ENCODE results near the gene HMCN2.

The HMCN2 gene

GRCh38 chr9:130360672-130361071 is 95.1 kb downstream of the HMCN2 start:
- H3K36me3 ChIP-seq = no peaks in the 10 kb centered on the region
- H4K20me1 ChIP-seq = no peaks in the 10 kb centered on the region
- TF ChIP-seq Cebpa-rat (IDR thresholded peaks at IDR 0.05) = no peak
- H3K4me1 ChIP-seq = peaks cover 4 to 31% (median 24%) of the 10 kb centered on the region in 10 experiments; a peak in 17 of 20 replicates
- H3K4me3 ChIP-seq = no peak overlapping the region
- H3K4me2 ChIP-seq = no peak overlapping the region
- no peak overlapping the region for H3K27ac ChIP-seq
- peaks cover 0 to 19% (median 11%) of the 10 kb centered on the region in 11 experiments; a peak in 11 of 22 replicates for H3K9me3 ChIP-seq (replicated peaks in 1 of 11)
- no peaks in the 10 kb centered on the region for H3K27me3 ChIP-seq
- H3K9ac ChIP-seq = no peak overlapping the region

GRCh38 chr9:130361873-130362362 is 96.4 kb downstream of the HMCN2 start:
- no peak overlapping the region for H3K27ac ChIP-seq
- no peak overlapping the region for H3K4me2 ChIP-seq
- no peaks in the 10 kb centered on the region for H3K36me3 ChIP-seq
- TF ChIP-seq Cebpa-rat (IDR thresholded peaks at IDR 0.05) = no peak
- H4K20me1 ChIP-seq = no peaks in the 10 kb centered on the region
- H3K9me3 ChIP-seq (replicated peaks in 1 of 11) = peaks cover 0 to 19% (median 11%) of the 10 kb centered on the region in 11 experiments; a peak in 11 of 22 replicates
- no peak overlapping the region for H3K4me3 ChIP-seq
- peaks cover 4 to 26% (median 19%) of the 10 kb centered on the region in 10 experiments; a peak in 17 of 20 replicates for H3K4me1 ChIP-seq
- no peaks in the 10 kb centered on the region for H3K27me3 ChIP-seq
- no peak overlapping the region for H3K9ac ChIP-seq

- Histone ChIP-seq H3K4me1 (peaks cover 4 to 29% (median 19%) of the 10 kb centered on the region in 10 experiments; a peak in 17 of 20 replicates), H3K27me3 (no peaks in the 10 kb centered on the region)
Observed at GRCh38 chr9:130362691-130363090, 97.1 kb downstream of the HMCN2 start.

GRCh38 chr9:130363755-130364404 is 98.3 kb downstream of the HMCN2 start:
- no peaks in the 10 kb centered on the region for H3K27me3 ChIP-seq
- H3K4me3 ChIP-seq = no peak overlapping the region
- H3K4me2 ChIP-seq = no peak overlapping the region
- H3K36me3 ChIP-seq = no peaks in the 10 kb centered on the region
- H3K4me1 ChIP-seq = peaks cover 5 to 20% (median 14%) of the 10 kb centered on the region in 10 experiments; a peak in 19 of 20 replicates
- H4K20me1 ChIP-seq = no peaks in the 10 kb centered on the region
- no peak overlapping the region for H3K27ac ChIP-seq
- no peak for TF ChIP-seq Cebpa-rat (IDR thresholded peaks at IDR 0.05)
- peaks cover 0 to 28% (median 16%) of the 10 kb centered on the region in 11 experiments; a peak in 17 of 22 replicates for H3K9me3 ChIP-seq (replicated peaks in 1 of 11)
- H3K9ac ChIP-seq = no peak overlapping the region

More at GRCh38 chr9:130362691-130363090, 97.1 kb downstream of the HMCN2 start:
- Histone ChIP-seq H3K27ac (no peak overlapping the region), H3K4me2 (no peak overlapping the region), H3K9ac (no peak overlapping the region), H3K9me3 (replicated peaks in 1 of 11) (peaks cover 0 to 19% (median 12%) of the 10 kb centered on the region in 11 experiments; a peak in 11 of 22 replicates), H4K20me1 (no peaks in the 10 kb centered on the region), H3K4me3 (no peak overlapping the region), H3K36me3 (no peaks in the 10 kb centered on the region)
- TF ChIP-seq Cebpa-rat (IDR thresholded peaks at IDR 0.05) = no peak

GRCh38 chr9:130364619-130365322 is 99.2 kb downstream of the HMCN2 start:
- peaks cover 0 to 20% (median 10%) of the 10 kb centered on the region in 11 experiments; a peak in 16 of 22 replicates for H3K9me3 ChIP-seq (replicated peaks in 1 of 11)
- peaks cover 12 to 25% (median 16%) of the 10 kb centered on the region in 10 experiments; a peak in 19 of 20 replicates for H3K4me1 ChIP-seq
- TF ChIP-seq Cebpa-rat (IDR thresholded peaks at IDR 0.05) = no peak
- no peak overlapping the region for H3K27ac ChIP-seq
- no peak overlapping the region for H3K4me2 ChIP-seq
- no peaks in the 10 kb centered on the region for H3K27me3 ChIP-seq
- no peak overlapping the region for H3K4me3 ChIP-seq
- no peaks in the 10 kb centered on the region for H4K20me1 ChIP-seq
- H3K36me3 ChIP-seq = no peaks in the 10 kb centered on the region
- H3K9ac ChIP-seq = no peak overlapping the region

- no peaks in the 10 kb centered on the region for H4K20me1 ChIP-seq
- H3K4me2 ChIP-seq = no peak overlapping the region
- H3K27me3 ChIP-seq = no peaks in the 10 kb centered on the region
- H3K4me1 ChIP-seq = peaks cover 13 to 27% (median 17%) of the 10 kb centered on the region in 10 experiments; a peak in 19 of 20 replicates
- H3K9ac ChIP-seq = no peak overlapping the region
- H3K9me3 ChIP-seq (replicated peaks in 1 of 11) = peaks cover 0 to 14% (median 10%) of the 10 kb centered on the region in 11 experiments; a peak in 15 of 22 replicates
- no peaks in the 10 kb centered on the region for H3K36me3 ChIP-seq
- no peak for TF ChIP-seq Cebpa-rat (IDR thresholded peaks at IDR 0.05)
- no peak overlapping the region for H3K4me3 ChIP-seq
- H3K27ac ChIP-seq = no peak overlapping the region
Observed at GRCh38 chr9:130365323-130365721, 99.8 kb downstream of the HMCN2 start.

GRCh38 chr9:130366072-130366471 is 100.5 kb downstream of the HMCN2 start:
- H3K36me3 ChIP-seq = no peaks in the 10 kb centered on the region
- TF ChIP-seq Cebpa-rat (IDR thresholded peaks at IDR 0.05) = no peak
- H4K20me1 ChIP-seq = no peaks in the 10 kb centered on the region
- no peak overlapping the region for H3K27ac ChIP-seq
- no peaks in the 10 kb centered on the region for H3K27me3 ChIP-seq
- no peak overlapping the region for H3K4me2 ChIP-seq
- peaks cover 13 to 27% (median 17%) of the 10 kb centered on the region in 10 experiments; a peak in 19 of 20 replicates for H3K4me1 ChIP-seq
- H3K9me3 ChIP-seq (replicated peaks in 1 of 11) = peaks cover 0 to 14% (median 10%) of the 10 kb centered on the region in 11 experiments; a peak in 14 of 22 replicates
- no peak overlapping the region for H3K9ac ChIP-seq
- no peak overlapping the region for H3K4me3 ChIP-seq

- Histone ChIP-seq H3K36me3 (no peaks in the 10 kb centered on the region), H3K4me2 (no peak overlapping the region), H3K4me1 (peaks cover 13 to 27% (median 17%) of the 10 kb centered on the region in 10 experiments; a peak in 19 of 20 replicates), H3K9ac (no peak overlapping the region), H3K9me3 (replicated peaks in 1 of 11) (peaks cover 0 to 14% (median 10%) of the 10 kb centered on the region in 11 experiments; a peak in 14 of 22 replicates), H4K20me1 (no peaks in the 10 kb centered on the region), H3K4me3 (no peak overlapping the region), H3K27me3 (no peaks in the 10 kb centered on the region), H3K27ac (no peak overlapping the region)
- no peak for TF ChIP-seq Cebpa-rat (IDR thresholded peaks at IDR 0.05)
Observed at GRCh38 chr9:130366888-130367550, 101.5 kb downstream of the HMCN2 start.
